ENCODE data around the gene ENTPD7.

ENTPD7 gene

GRCh38 chr10:99672884-99673283 is 13.6 kb downstream of the ENTPD7 start:
- H3K4me1 ChIP-seq (ENCODE audit: control insufficient read depth, insufficient read depth, low read length, poor library complexity, severe bottlenecking) = no peaks in the 10 kb centered on the region
- peaks cover 14% of the 10 kb centered on the region for H3K36me3 ChIP-seq (ENCODE audit: control insufficient read depth, insufficient read depth, low read length)
- H3K27ac ChIP-seq (ENCODE audit: low read depth, low read length, severe bottlenecking) = no peak overlapping the region
- H3K4me3 ChIP-seq (ENCODE audit: extremely low read depth, insufficient read depth, low read length, poor library complexity, severe bottlenecking) = no peak overlapping the region
- H3K9me3 ChIP-seq (ENCODE audit: control insufficient read depth, low read length) = no peaks in the 10 kb centered on the region
- WGBS, 2 experiments (ENCODE audit: insufficient coverage in 2 of 2) = 100% methylated on average over 1 of the region's 2 CpGs

GRCh38 chr10:99673492-99673891 is 14.2 kb downstream of the ENTPD7 start:
- WGBS, 2 experiments (ENCODE audit: insufficient coverage in 2 of 2) = 0% methylated on average over 1 of the region's 2 CpGs
- peaks cover 14% of the 10 kb centered on the region for H3K36me3 ChIP-seq (ENCODE audit: control insufficient read depth, insufficient read depth, low read length)
- no peak overlapping the region for H3K27ac ChIP-seq (ENCODE audit: low read depth, low read length, severe bottlenecking)

DNA sequence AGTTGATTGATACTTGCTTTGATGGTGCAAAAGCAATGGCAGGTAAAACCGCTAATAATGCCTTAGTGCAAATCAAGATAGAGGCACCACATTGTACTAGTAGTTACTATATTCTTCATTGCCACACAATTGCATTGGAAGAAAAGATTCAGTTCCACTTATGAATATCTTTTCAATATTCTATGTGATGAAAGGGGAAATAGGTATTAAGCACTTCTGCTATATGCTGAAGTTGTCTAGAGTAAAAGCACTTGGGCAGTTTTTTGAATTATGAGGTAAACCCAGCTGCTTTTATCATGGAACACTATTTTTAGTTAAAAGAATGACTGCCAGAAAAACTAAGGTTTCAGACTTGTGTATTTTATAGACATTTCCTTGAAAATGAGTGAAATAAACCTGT is 15.5 kb downstream of the ENTPD7 start:
- Histone ChIP-seq H3K4me3 (ENCODE audit: extremely low read depth, insufficient read depth, low read length, poor library complexity, severe bottlenecking) (no peak overlapping the region), H3K9me3 (ENCODE audit: control insufficient read depth, low read length) (no peaks in the 10 kb centered on the region), H3K36me3 (ENCODE audit: control insufficient read depth, insufficient read depth, low read length) (peaks cover 24% of the 10 kb centered on the region), H3K27ac (ENCODE audit: low read depth, low read length, severe bottlenecking) (no peak overlapping the region), H3K4me1 (ENCODE audit: control insufficient read depth, insufficient read depth, low read length, poor library complexity, severe bottlenecking) (no peaks in the 10 kb centered on the region)
- no CpG with 5 or more reads among the region's 1 CpG for WGBS, 2 experiments (ENCODE audit: insufficient coverage in 2 of 2)

More at GRCh38 chr10:99673492-99673891, 14.2 kb downstream of the ENTPD7 start:
- Histone ChIP-seq H3K4me3 (ENCODE audit: extremely low read depth, insufficient read depth, low read length, poor library complexity, severe bottlenecking) (no peak overlapping the region), H3K4me1 (ENCODE audit: control insufficient read depth, insufficient read depth, low read length, poor library complexity, severe bottlenecking) (no peaks in the 10 kb centered on the region), H3K9me3 (ENCODE audit: control insufficient read depth, low read length) (no peaks in the 10 kb centered on the region)

- no peak overlapping the region for H3K27ac ChIP-seq (ENCODE audit: low read depth, low read length, severe bottlenecking)
- H3K4me1 ChIP-seq (ENCODE audit: control insufficient read depth, insufficient read depth, low read length, poor library complexity, severe bottlenecking) = no peaks in the 10 kb centered on the region
- H3K9me3 ChIP-seq (ENCODE audit: control insufficient read depth, low read length) = no peaks in the 10 kb centered on the region
- peaks cover 34% of the 10 kb centered on the region for H3K36me3 ChIP-seq (ENCODE audit: control insufficient read depth, insufficient read depth, low read length)
- H3K4me3 ChIP-seq (ENCODE audit: extremely low read depth, insufficient read depth, low read length, poor library complexity, severe bottlenecking) = no peak overlapping the region
Observed at GRCh38 chr10:99676426-99676825, 17.1 kb downstream of the ENTPD7 start.

DNA sequence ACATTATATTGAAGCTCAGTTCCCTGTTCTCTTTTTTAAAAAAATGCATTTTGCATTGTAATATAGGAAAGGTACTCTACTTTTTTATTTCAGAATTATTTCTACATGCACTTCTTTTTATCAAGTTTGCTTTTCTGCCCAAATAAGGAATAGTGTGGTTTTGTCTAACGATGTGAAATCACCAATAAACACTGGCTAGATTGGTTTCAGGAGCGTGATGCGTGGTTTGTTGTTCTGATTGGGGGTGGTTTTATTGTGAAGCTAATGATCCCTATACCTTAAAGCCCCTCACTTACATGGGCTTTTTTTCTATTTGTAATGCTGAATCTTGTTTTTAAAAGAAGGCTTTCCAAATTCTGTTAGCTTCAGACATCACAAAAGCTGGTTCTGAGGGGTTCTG is 17.6 kb downstream of the ENTPD7 start:
- Histone ChIP-seq H3K27ac (ENCODE audit: low read depth, low read length, severe bottlenecking) (no peak overlapping the region), H3K4me3 (ENCODE audit: extremely low read depth, insufficient read depth, low read length, poor library complexity, severe bottlenecking) (no peak overlapping the region), H3K36me3 (ENCODE audit: control insufficient read depth, insufficient read depth, low read length) (peaks cover 32% of the 10 kb centered on the region), H3K9me3 (ENCODE audit: control insufficient read depth, low read length) (no peaks in the 10 kb centered on the region), H3K4me1 (ENCODE audit: control insufficient read depth, insufficient read depth, low read length, poor library complexity, severe bottlenecking) (no peaks in the 10 kb centered on the region)
- WGBS, 2 experiments (ENCODE audit: insufficient coverage in 2 of 2) = no CpG with 5 or more reads among the region's 3 CpGs

DNA sequence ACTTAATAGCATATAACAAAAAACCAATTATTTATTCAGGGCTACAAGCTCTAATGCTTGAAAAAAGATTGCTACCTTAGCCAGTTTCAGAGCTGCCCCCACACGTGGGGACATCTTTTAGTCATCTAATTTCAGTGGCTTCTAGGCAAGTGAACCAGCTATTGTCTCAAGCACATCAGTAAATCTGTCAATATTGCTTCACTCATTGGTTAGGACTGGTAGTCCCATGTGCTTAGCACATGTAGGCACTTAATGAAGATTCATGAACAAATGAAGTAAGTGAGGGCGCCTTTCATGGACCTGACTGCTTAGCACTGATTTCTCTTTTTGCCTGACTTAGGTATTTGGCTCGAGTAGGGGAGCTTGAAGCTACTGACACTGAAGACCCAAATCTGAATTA is 19.6 kb downstream of the ENTPD7 start:
- no peaks in the 10 kb centered on the region for H3K4me1 ChIP-seq (ENCODE audit: control insufficient read depth, insufficient read depth, low read length, poor library complexity, severe bottlenecking)
- H3K36me3 ChIP-seq (ENCODE audit: control insufficient read depth, insufficient read depth, low read length) = peaks cover 29% of the 10 kb centered on the region
- H3K9me3 ChIP-seq (ENCODE audit: control insufficient read depth, low read length) = no peaks in the 10 kb centered on the region
- no peak overlapping the region for H3K4me3 ChIP-seq (ENCODE audit: extremely low read depth, insufficient read depth, low read length, poor library complexity, severe bottlenecking)
- no peak overlapping the region for H3K27ac ChIP-seq (ENCODE audit: low read depth, low read length, severe bottlenecking)
- 89 to 97% methylated on average over 2 to 3 of the region's 3 CpGs for WGBS, 2 experiments (ENCODE audit: insufficient coverage in 2 of 2)

GRCh38 chr10:99681553-99681952 is 22.2 kb downstream of the ENTPD7 start:
- Histone ChIP-seq H3K4me1 (ENCODE audit: control insufficient read depth, insufficient read depth, low read length, poor library complexity, severe bottlenecking) (no peaks in the 10 kb centered on the region), H3K36me3 (ENCODE audit: control insufficient read depth, insufficient read depth, low read length) (peaks cover 34% of the 10 kb centered on the region), H3K4me3 (ENCODE audit: extremely low read depth, insufficient read depth, low read length, poor library complexity, severe bottlenecking) (no peak overlapping the region), H3K9me3 (ENCODE audit: control insufficient read depth, low read length) (no peaks in the 10 kb centered on the region), H3K27ac (ENCODE audit: low read depth, low read length, severe bottlenecking) (no peak overlapping the region)
- WGBS, 2 experiments (ENCODE audit: insufficient coverage in 2 of 2) = 86 to 96% methylated on average over 4 of the region's 4 CpGs

DNA sequence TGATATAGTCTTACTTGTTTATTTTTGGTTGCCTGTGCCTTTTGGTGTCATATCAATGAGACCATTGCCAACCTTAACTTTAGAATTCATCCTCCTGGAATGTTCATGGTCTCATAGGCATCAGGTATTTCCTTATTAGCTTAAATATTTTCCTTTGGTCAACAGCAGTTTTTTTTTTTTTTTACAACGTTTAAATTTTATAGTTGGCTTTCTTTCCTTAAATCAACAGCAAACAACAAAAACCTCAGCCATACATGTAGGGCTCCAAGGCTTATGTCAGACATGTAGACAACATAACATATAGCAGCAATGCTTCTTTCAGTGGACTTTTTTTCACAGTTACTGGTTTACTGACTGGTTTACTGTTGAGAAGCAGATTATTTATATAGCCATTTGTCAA is 22.7 kb downstream of the ENTPD7 start:
- H3K36me3 ChIP-seq (ENCODE audit: control insufficient read depth, insufficient read depth, low read length) = peaks cover 34% of the 10 kb centered on the region
- no peaks in the 10 kb centered on the region for H3K9me3 ChIP-seq (ENCODE audit: control insufficient read depth, low read length)
- H3K4me1 ChIP-seq (ENCODE audit: control insufficient read depth, insufficient read depth, low read length, poor library complexity, severe bottlenecking) = no peaks in the 10 kb centered on the region
- WGBS, 2 experiments (ENCODE audit: insufficient coverage in 2 of 2) = no CpG with 5 or more reads among the region's 1 CpG
- no peak overlapping the region for H3K4me3 ChIP-seq (ENCODE audit: extremely low read depth, insufficient read depth, low read length, poor library complexity, severe bottlenecking)
- H3K27ac ChIP-seq (ENCODE audit: low read depth, low read length, severe bottlenecking) = no peak overlapping the region

- Histone ChIP-seq H3K36me3 (ENCODE audit: control insufficient read depth, insufficient read depth, low read length) (peaks cover 34% of the 10 kb centered on the region), H3K4me1 (ENCODE audit: control insufficient read depth, insufficient read depth, low read length, poor library complexity, severe bottlenecking) (no peaks in the 10 kb centered on the region)
Observed at GRCh38 chr10:99682752-99683151, 23.4 kb downstream of the ENTPD7 start.

GRCh38 chr10:99685597-99685967 is 26.3 kb downstream of the ENTPD7 start:
- no peak overlapping the region for H3K27ac ChIP-seq (ENCODE audit: low read depth, low read length, severe bottlenecking)
- 83 to 100% methylated on average over 1 to 2 of the region's 2 CpGs for WGBS, 2 experiments (ENCODE audit: insufficient coverage in 2 of 2)
- H3K9me3 ChIP-seq (ENCODE audit: control insufficient read depth, low read length) = no peaks in the 10 kb centered on the region
- H3K4me3 ChIP-seq (ENCODE audit: extremely low read depth, insufficient read depth, low read length, poor library complexity, severe bottlenecking) = no peak overlapping the region
- no peaks in the 10 kb centered on the region for H3K4me1 ChIP-seq (ENCODE audit: control insufficient read depth, insufficient read depth, low read length, poor library complexity, severe bottlenecking)
- H3K36me3 ChIP-seq (ENCODE audit: control insufficient read depth, insufficient read depth, low read length) = peaks cover 17% of the 10 kb centered on the region

More at GRCh38 chr10:99682752-99683151, 23.4 kb downstream of the ENTPD7 start:
- no peaks in the 10 kb centered on the region for H3K9me3 ChIP-seq (ENCODE audit: control insufficient read depth, low read length)
- WGBS, 2 experiments (ENCODE audit: insufficient coverage in 2 of 2) = no CpG with 5 or more reads among the region's 1 CpG
- no peak overlapping the region for H3K27ac ChIP-seq (ENCODE audit: low read depth, low read length, severe bottlenecking)
- H3K4me3 ChIP-seq (ENCODE audit: extremely low read depth, insufficient read depth, low read length, poor library complexity, severe bottlenecking) = no peak overlapping the region

GRCh38 chr10:99689461-99689860 is 30.2 kb downstream of the ENTPD7 start:
- WGBS, 2 experiments (ENCODE audit: insufficient coverage in 2 of 2) = no CpG with 5 or more reads among the region's 1 CpG
- Histone ChIP-seq H3K4me1 (ENCODE audit: control insufficient read depth, insufficient read depth, low read length, poor library complexity, severe bottlenecking) (no peaks in the 10 kb centered on the region), H3K9me3 (ENCODE audit: control insufficient read depth, low read length) (no peaks in the 10 kb centered on the region), H3K4me3 (ENCODE audit: extremely low read depth, insufficient read depth, low read length, poor library complexity, severe bottlenecking) (no peak overlapping the region), H3K36me3 (ENCODE audit: control insufficient read depth, insufficient read depth, low read length) (peaks cover 32% of the 10 kb centered on the region), H3K27ac (ENCODE audit: low read depth, low read length, severe bottlenecking) (no peak overlapping the region)
